K562 (cell line): ENCODE measurements around the gene FBXO9. TPM values are rescaled to one million over a fixed set of nuclear protein-coding genes. Genes with fewer than 3 reads are reported as not detected.

Experiments used
- ATAC-seq: fragments of 200-7000 bp; cut with Tn5 transposase; 3 replicates; pipeline ENCODE4 v1.9.1; 2020; ENCODE audit warnings: moderate library complexity
- BruUV-seq: library from RNA; stranded (reverse); fragments of 400-500 nt; replicated peaks from 2 replicates; lab custom pipeline; 2021; lab: Mats Ljungman, UMichigan
- CTCF ChIA-PET: fragments of 300-600 bp; formaldehyde crosslinking; extraction: SDS; loops from one replicate; lab custom pipeline; 2021; ENCODE audit warnings: low intra/inter-chr PET ratio; lab: Yijun Ruan, JAX
- POLR2A ChIA-PET: fragments of 300-600, 350-650 bp; sonication (Branson Sonifier 250); formaldehyde crosslinking; extraction: SDS; loops from one replicate; lab custom pipeline; 2021; ENCODE audit warnings: antibody characterized with exemption, inconsistent platforms; lab: Yijun Ruan, JAX
- DNase-seq, 4 experiments: peaks; one replicate each; pipeline versions ENCODE4 v3.0.0 to v3.0.0-alpha.2; 2011 to 2018; ENCODE audit warnings: low spot score in 3 of 4, mixed read lengths in 3 of 4; ENCODE audit errors: extremely low read depth in 1 of 4
- FAIRE-seq: peaks from 2 replicates; lab custom pipeline; 2011; peaks lifted over from hg19 to GRCh38; lab: Jason Lieb, UNC
- H2AFZ ChIP-seq: 2 replicates; pipeline ENCODE4 v1.6.0; 2011; ENCODE audit warnings: low read depth, low read length, control low read depth, inconsistent platforms
- H3K27ac ChIP-seq: fragments of 200-600 bp; 3 replicates; pipeline ENCODE4 v1.8.0; 2011; ENCODE audit warnings: low read depth, mild to moderate bottlenecking, control low read depth, inconsistent platforms, low read length, moderate library complexity, mixed read lengths; ENCODE audit errors: extremely low read depth
- H3K27me3 ChIP-seq, 2 experiments: fragments of 300-600 bp in 1 of 2; 2 replicates in 1 of 2; 3 replicates in 1 of 2; pipeline versions ENCODE4 v1.6.0 to v1.8.0; 2011; ENCODE audit warnings: inconsistent platforms in 2 of 2, low read length in 2 of 2, mild to moderate bottlenecking in 1 of 2, mixed read lengths in 1 of 2, moderate library complexity in 1 of 2; ENCODE audit not compliant: control insufficient read depth in 2 of 2, insufficient read depth in 2 of 2
- H3K36me3 ChIP-seq: fragments of 300-600 bp; 3 replicates; pipeline ENCODE4 v1.8.0; 2011; ENCODE audit warnings: mild to moderate bottlenecking, low read length, inconsistent platforms; ENCODE audit not compliant: control insufficient read depth, insufficient read depth
- H3K4me1 ChIP-seq, 2 experiments: fragments of 200-600 bp in 1 of 2; replicated peaks in 1 of 2; 2 replicates in 1 of 2; 3 replicates in 1 of 2; pipeline versions ENCODE4 v1.5.1 to v1.8.0; 2011; ENCODE audit warnings: inconsistent platforms in 2 of 2, low read length in 2 of 2, mild to moderate bottlenecking in 1 of 2, mixed read lengths in 1 of 2, moderate library complexity in 1 of 2; ENCODE audit not compliant: control insufficient read depth in 2 of 2, insufficient read depth in 2 of 2
- H3K4me2 ChIP-seq: 2 replicates; pipeline ENCODE4 v1.6.1; 2011; ENCODE audit warnings: low read length, control low read depth, inconsistent platforms, mixed read lengths; ENCODE audit not compliant: insufficient read depth
- H3K4me3 ChIP-seq: fragments of 200-600 bp; sonication (generic), shearing (Covaris generic); 2 replicates; pipeline ENCODE4 v1.5.1; 2016; ENCODE audit warnings: control low read depth, inconsistent platforms
- H3K79me2 ChIP-seq: fragments of 200-600 bp; 3 replicates; pipeline ENCODE4 v1.8.0; 2011; ENCODE audit warnings: low read length, inconsistent platforms; ENCODE audit not compliant: control insufficient read depth, insufficient read depth
- H3K9ac ChIP-seq, 2 experiments: 2 replicates each; pipeline versions ENCODE4 v1.6.0 to v1.6.1; 2011; ENCODE audit warnings: low read depth in 2 of 2, low read length in 2 of 2, control low read depth in 1 of 2, inconsistent platforms in 1 of 2, mild to moderate bottlenecking in 1 of 2, mixed read lengths in 1 of 2; ENCODE audit not compliant: insufficient read depth in 1 of 2
- H3K9me1 ChIP-seq: one replicate; pipeline ENCODE4 v1.6.0; 2011; ENCODE audit warnings: inconsistent platforms, mild to moderate bottlenecking, low read length, moderate library complexity; ENCODE audit not compliant: control insufficient read depth, insufficient read depth
- H3K9me3 ChIP-seq: replicated peaks from 2 replicates; pipeline ENCODE4 v1.5.1; 2011; ENCODE audit warnings: low read depth, low read length, inconsistent platforms; ENCODE audit not compliant: control insufficient read depth, insufficient read depth
- H4K20me1 ChIP-seq: replicated peaks from 2 replicates; pipeline ENCODE4 v1.6.1; 2011; ENCODE audit warnings: low read length, inconsistent platforms, mixed read lengths; ENCODE audit not compliant: control insufficient read depth, insufficient read depth
- SP2 ChIP-seq: IDR thresholded peaks from 2 replicates; pipeline ENCODE4 v1.6.1; 2011; ENCODE audit warnings: mild to moderate bottlenecking, low read depth, low read length, moderate library complexity; ENCODE audit not compliant: poor library complexity, severe bottlenecking; ENCODE audit errors: extremely low read depth
- TGIF2 ChIP-seq: sonication (generic); formaldehyde crosslinking; IDR thresholded peaks from 2 replicates; pipeline ENCODE4 v1.8.1; 2022; ENCODE audit warnings: mild to moderate bottlenecking, missing genetic modification reagents, moderate library complexity
- U2AF2 ChIP-seq: fragments of 200-400 bp; formaldehyde crosslinking; optimal IDR thresholded peaks from 2 replicates; pipeline ENCODE3; 2017; ENCODE audit warnings: low read depth, mild to moderate bottlenecking, low read length
- ZNF318 ChIP-seq, 2 experiments: fragments of 450-650 bp; IDR thresholded peaks; 2 replicates each; pipeline ENCODE4 v1.6.1; 2016; ENCODE audit warnings: mild to moderate bottlenecking in 2 of 2, borderline replicate concordance in 1 of 2, low read depth in 1 of 2, moderate library complexity in 1 of 2
- WGBS: fragments of 100-300 bp; shearing (Covaris generic); methylation state at CpG from one replicate; pipeline ENCODE4 v1.1.6; 2016; ENCODE audit warnings: low coverage, mixed read lengths; ENCODE audit not compliant: insufficient coverage; ENCODE audit errors: missing lambda C conversion rate; 5-methylcytosine and 5-hydroxymethylcytosine counted together
- in situ Hi-C: fragments of 300-500 bp; cut with MboI; formaldehyde crosslinking; loops from 4 replicates; pipeline ENCODE4 v1.15.0; 2018; ENCODE audit warnings: inconsistent platforms, mixed read lengths
- intact Hi-C: fragments of 100-400 bp; cut with micrococcal nuclease; formaldehyde crosslinking; loops from 2 replicates; pipeline ENCODE4 v1.14.2; 2022
- polyA plus RNA-seq, 8 experiments: library from polyadenylated mRNA; depleted of rRNA in 4 of 8; stranded (reverse) in 5 of 8; unstranded in 3 of 8; fragments of >200 nt; fragmentation: Nextera tagmentation in 2 of 8; fragmentation: Illumina TruSeq in 1 of 8; extraction: Ambion mirVana in 2 of 8; extraction: Trizol in 1 of 8; gene quantifications; 2 replicates each; pipeline versions ENCODE4 v1.2.1 to v1.2.3, GENCODE V29; 2011 to 2014; ENCODE audit warnings: inconsistent platforms in 1 of 8, missing spikeins in 1 of 8
- total RNA-seq, 7 experiments: library from RNA; depleted of rRNA in 6 of 7; stranded (reverse); fragments of >200 nt in 6 of 7; fragmentation: Illumina TruSeq in 2 of 7; extraction: Trizol in 2 of 7; gene quantifications; 2 replicates each; pipeline versions ENCODE4 v1.2.1 to v1.2.3, GENCODE V29; 2011 to 2021; ENCODE audit warnings: low replicate concordance in 1 of 7

Gene FBXO9
- total and polyA plus RNA-seq, 9 of the 15 experiments (the other 6 are each of a cell fraction or from before 2014, with no cell fraction given) = 10.1 to 85.3 (median 51.4) TPM

DNA sequence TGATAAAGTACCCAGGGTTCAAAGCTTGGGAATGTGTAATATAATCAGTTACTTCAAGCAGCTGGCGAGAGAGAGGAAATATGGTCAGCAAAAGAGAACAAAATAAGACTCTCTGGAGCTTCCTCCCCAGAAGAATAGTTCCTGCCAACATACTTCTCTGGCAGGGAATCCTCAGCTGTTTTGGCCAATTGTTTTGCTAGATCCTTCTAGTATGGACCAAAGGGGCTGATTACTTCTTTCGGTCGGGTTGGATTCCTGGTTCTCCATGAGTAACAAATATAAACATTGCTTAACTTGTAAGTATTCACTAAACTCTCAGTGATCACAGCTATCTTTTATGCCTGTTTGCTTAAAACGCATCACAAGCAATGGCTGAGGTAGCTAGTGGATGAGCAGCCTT lies 31.4 kb upstream of the FBXO9 start:
- no peak for DNase-seq
- in situ Hi-C loops = no loop called here
- Histone ChIP-seq H3K9ac (no peak overlapping the region), H3K36me3 (peaks cover 3% of the 10 kb centered on the region; the same call in 2 of the 3 replicates), H3K27me3 (no peaks in the 10 kb centered on the region), H3K9me1 (no peaks in the 10 kb centered on the region), H3K27ac (no peak overlapping the region), H3K4me3 (no peak overlapping the region), H4K20me1 (no peaks in the 10 kb centered on the region), H3K79me2 (no peaks in the 10 kb centered on the region), H3K9me3 (no peaks in the 10 kb centered on the region), H3K4me2 (no peak overlapping the region), H2AFZ (no peak overlapping the region), H3K4me1 (no peaks in the 10 kb centered on the region; a peak in 2 of 5 replicates)
- FAIRE-seq = no peak
- CTCF ChIA-PET = no interaction called here
- no peak for ATAC-seq
- intact Hi-C loops = no loop called here
- BruUV-seq = no TSS peak
- POLR2A ChIA-PET = interaction anchor here (0.7 to 1.0 kb wide), 3 partner anchors 10 to 548 kb away, joined by 3 to 4 read pairs (median 4); no protein-coding TSS in a partner anchor
- 26% methylated on average over 4 of the region's 4 CpGs for WGBS
- TF ChIP-seq SP2 (no peak), TGIF2 (no peak), ZNF318 (IDR thresholded peaks at IDR 0.05; ENCODE audit: borderline replicate concordance in 1 of 2, low read depth in 1 of 2) (no peak), U2AF2 (no peak)
